GM12874 (cell line): ENCODE data around the gene LRRC3C.

Experiments
- CTCF ChIP-seq: IDR thresholded peaks from 2 replicates; pipeline ENCODE4 v1.5.1; 2011; ENCODE audit warnings: low read depth, mild to moderate bottlenecking, control low read depth, low read length, moderate library complexity; ENCODE audit not compliant: insufficient read depth

LRRC3C gene

GRCh38 chr17:39970157-39970692 lies 42.7 kb downstream of the LRRC3C start:
- no peak for TF ChIP-seq CTCF

GRCh38 chr17:39971076-39971603 lies 43.6 kb downstream of the LRRC3C start:
- TF ChIP-seq CTCF = no peak

- TF ChIP-seq CTCF = no peak
Observed at GRCh38 chr17:39972271-39972670, 44.7 kb downstream of the LRRC3C start.

- no peak for TF ChIP-seq CTCF
Observed at GRCh38 chr17:39973496-39973895, 46.0 kb downstream of the LRRC3C start.

- no peak for TF ChIP-seq CTCF
Observed at GRCh38 chr17:39974433-39974832, 46.9 kb downstream of the LRRC3C start.

GRCh38 chr17:39975801-39976200 lies 48.3 kb downstream of the LRRC3C start:
- TF ChIP-seq CTCF = no peak

- no peak for TF ChIP-seq CTCF
Observed at GRCh38 chr17:39979016-39979670, 51.6 kb downstream of the LRRC3C start.
